ENCODE measurements around the gene SVOPL. TPM values are rescaled to one million over a fixed set of nuclear protein-coding genes. Genes with fewer than 3 reads are reported as not detected.

SVOPL gene
- total and polyA plus RNA-seq, 10 of the 15 experiments (the other 5 are each of a cell fraction or from before 2014, with no cell fraction given): 0.15 TPM; not detected in 9

GRCh38 chr7:138606236-138606635 lies 94.9 kb downstream of the SVOPL start:
- no peak for ATAC-seq
- H3K79me2 ChIP-seq (ENCODE audit: control insufficient read depth, insufficient read depth, low read length): no peaks in the 10 kb centered on the region
- intact Hi-C loops (cut with micrococcal nuclease; ENCODE audit: unreplicated experiment): no loop called here
- H3K9me3 ChIP-seq (replicated peaks; ENCODE audit: control insufficient read depth, insufficient read depth, low read length): no peaks in the 10 kb centered on the region
- 79% methylated on average over 3 of the region's 3 CpGs for WGBS (ENCODE audit: insufficient coverage, insufficient replicate concordance, low lambda C conversion rate, missing lambda C conversion rate)
- no peak overlapping the region for H3K4me3 ChIP-seq
- H3K36me3 ChIP-seq (ENCODE audit: control insufficient read depth in 2 of 2, insufficient read depth in 2 of 2, low read length in 1 of 2): no peaks in the 10 kb centered on the region
- ChIA-PET SMC1A (ENCODE audit: uncharacterized antibody, unreplicated experiment) (interaction anchor here (0.6 kb wide), 1 partner anchor 18 kb away, joined by 3 read pairs; no protein-coding TSS in a partner anchor), POLR2A (no interaction called here), CTCF (no interaction called here), RAD21 (ENCODE audit: unreplicated experiment) (no interaction called here)
- no TSS peak for BruUV-seq (replicated peaks)
- TF ChIP-seq SREBF2 (IDR thresholded peaks at IDR 0.05; ENCODE audit: low read length) (no peak), ETV6 (conservative IDR thresholded peaks at IDR 0.05 in 1 of 2, IDR thresholded peaks at IDR 0.05 in 1 of 2; ENCODE audit: borderline replicate concordance in 1 of 2, low read depth in 1 of 2) (no peak), YY1 (IDR thresholded peaks at IDR 0.05; ENCODE audit: low read depth, low read length) (no peak), CEBPB (IDR thresholded peaks at IDR 0.05; ENCODE audit: borderline replicate concordance in 1 of 2, low read depth in 2 of 2, low read length in 2 of 2) (no peak), JUNB (IDR thresholded peaks at IDR 0.05) (no peak), IRF5 (IDR thresholded peaks at IDR 0.05; ENCODE audit: borderline replicate concordance) (no peak), HDAC2 (IDR thresholded peaks at IDR 0.05) (no peak), SKIL (IDR thresholded peaks at IDR 0.05; ENCODE audit: low read depth, poor library complexity, severe bottlenecking) (no peak), RCOR1 (conservative IDR thresholded peaks at IDR 0.05; ENCODE audit: low read depth, low read length) (no peak), RUNX3 (IDR thresholded peaks at IDR 0.05; ENCODE audit: low read length) (no peak), SMC3 (IDR thresholded peaks at IDR 0.05; ENCODE audit: borderline replicate concordance, low read length) (no peak), CTCF (IDR thresholded peaks at IDR 0.05 in 2 of 3, conservative IDR thresholded peaks at IDR 0.05 in 1 of 3; ENCODE audit: control insufficient read depth in 2 of 3, extremely low read depth in 1 of 3, insufficient read depth in 1 of 3, low read depth in 3 of 3, low read length in 3 of 3) (no peak), ZSCAN29 (IDR thresholded peaks at IDR 0.05) (no peak)
- DNase-seq (ENCODE audit: low read depth, low spot score): no peak
- H3K27me3 ChIP-seq (replicated peaks in 1 of 2; ENCODE audit: control insufficient read depth in 2 of 2, insufficient read depth in 2 of 2, low read length in 1 of 2): no peaks in the 10 kb centered on the region
- no peak overlapping the region for H3K9ac ChIP-seq (ENCODE audit: control insufficient read depth, insufficient read depth, low read length)
- H4K20me1 ChIP-seq (ENCODE audit: control insufficient read depth, insufficient read depth): no peaks in the 10 kb centered on the region
- H3K27ac ChIP-seq (ENCODE audit: control insufficient read depth, insufficient read depth): no peak overlapping the region
- no peaks in the 10 kb centered on the region for H3K4me1 ChIP-seq (ENCODE audit: control insufficient read depth, insufficient read depth, low read length)
- no peak overlapping the region for H3K4me2 ChIP-seq (ENCODE audit: control insufficient read depth, insufficient read depth)
- in situ Hi-C loops (cut with MboI): no loop called here
- no peak for FAIRE-seq
- H2AFZ ChIP-seq (ENCODE audit: control insufficient read depth, low read depth, low read length): no peak overlapping the region
